NK-92 (cell line): ENCODE measurements around the gene TBCD.

Experiments used
- DNase-seq: peaks from one replicate; lab custom pipeline; 2025; ENCODE audit not compliant: unreplicated experiment; lab: John Stamatoyannopoulos, UW

Gene TBCD

GRCh38 chr17:82789806-82790205 is 37.9 kb downstream of the TBCD start:
- no peak for DNase-seq

- no peak for DNase-seq
Observed at GRCh38 chr17:82790391-82790790, 38.5 kb downstream of the TBCD start.

GRCh38 chr17:82791532-82791931 is 39.7 kb downstream of the TBCD start:
- DNase-seq = no peak

GRCh38 chr17:82793974-82794630 is 42.2 kb downstream of the TBCD start:
- DNase-seq = no peak

- DNase-seq = no peak
Observed at GRCh38 chr17:82794781-82795482, 43.1 kb downstream of the TBCD start.

- DNase-seq = no peak
Observed at GRCh38 chr17:82795615-82796014, 43.8 kb downstream of the TBCD start.

- no peak for DNase-seq
Observed at GRCh38 chr17:82797061-82797460, 45.2 kb downstream of the TBCD start.

GRCh38 chr17:82798752-82799151 is 46.9 kb downstream of the TBCD start:
- no peak for DNase-seq

- DNase-seq = no peak
Observed at GRCh38 chr17:82799591-82799990, 47.7 kb downstream of the TBCD start.

- no peak for DNase-seq
Observed at GRCh38 chr17:82800885-82801284, 49.0 kb downstream of the TBCD start.

GRCh38 chr17:82801377-82801970 is 49.6 kb downstream of the TBCD start:
- no peak for DNase-seq

GRCh38 chr17:82802075-82802780 is 50.4 kb downstream of the TBCD start:
- DNase-seq = no peak

- no peak for DNase-seq
Observed at GRCh38 chr17:82803185-82803584, 51.3 kb downstream of the TBCD start.

- DNase-seq = no peak
Observed at GRCh38 chr17:82803606-82804005, 51.7 kb downstream of the TBCD start.

GRCh38 chr17:82804442-82805191 is 52.8 kb downstream of the TBCD start:
- no peak for DNase-seq

GRCh38 chr17:82805254-82805653 is 53.4 kb downstream of the TBCD start:
- no peak for DNase-seq

GRCh38 chr17:82805823-82806222 is 54.0 kb downstream of the TBCD start:
- DNase-seq = no peak

GRCh38 chr17:82806645-82807044 is 54.8 kb downstream of the TBCD start:
- DNase-seq = no peak

GRCh38 chr17:82807101-82807500 is 55.2 kb downstream of the TBCD start:
- no peak for DNase-seq

- DNase-seq = no peak
Observed at GRCh38 chr17:82807562-82807961, 55.7 kb downstream of the TBCD start.

GRCh38 chr17:82808006-82808405 is 56.1 kb downstream of the TBCD start:
- no peak for DNase-seq
